Ovary (tissue), 9 donors: ENCODE data around the gene MYBPC2. TPM values are rescaled to one million over a fixed set of nuclear protein-coding genes. Genes with fewer than 3 reads are reported as not detected.

Experiments used
- DNase-seq, 5 donors: peaks; one replicate each; pipeline ENCODE4 v3.0.0-alpha.2; 2019 to 2020
- H3K27ac ChIP-seq, 2 donors: fragments of 200-600 bp; one replicate each; pipeline versions ENCODE4 v1.5.1 to v1.8.0; 2019 to 2022
- H3K27me3 ChIP-seq: fragments of 200-600 bp; one replicate; pipeline ENCODE4 v1.8.0; 2022
- H3K36me3 ChIP-seq: fragments of 200-600 bp; sonication (generic); one replicate; pipeline ENCODE4 v1.5.1; 2019
- H3K4me1 ChIP-seq: one replicate; pipeline ENCODE4 v1.8.1; 2013; ENCODE audit warnings: mild to moderate bottlenecking, moderate library complexity; ENCODE audit not compliant: insufficient read depth
- H3K4me3 ChIP-seq: fragments of 200-600 bp; sonication (generic); one replicate; pipeline ENCODE4 v1.5.1; 2017
- H3K9me3 ChIP-seq, 2 donors: fragments of 200-600 bp in 1 of 2; sonication (generic) in 1 of 2; one replicate each; pipeline versions ENCODE4 v1.5.1 to v1.8.1; 2013 to 2019; ENCODE audit warnings: mild to moderate bottlenecking in 1 of 2, moderate library complexity in 1 of 2
- CTCF ChIP-seq, 3 donors: fragments of 450-650 bp in 2 of 3; fragments of 200-600 bp in 1 of 3; IDR thresholded peaks; one replicate each; pipeline versions ENCODE4 v1.5.1 to v1.8.0; 2016 to 2022; ENCODE audit warnings: antibody characterized with exemption in 3 of 3, mild to moderate bottlenecking in 1 of 3
- EP300 ChIP-seq: sonication (generic); formaldehyde crosslinking; IDR thresholded peaks from one replicate; pipeline ENCODE4 v1.6.1; 2017; ENCODE audit warnings: antibody characterized with exemption
- POLR2A ChIP-seq: fragments of 450-650 bp; IDR thresholded peaks from one replicate; pipeline ENCODE4 v1.6.1; 2017; ENCODE audit warnings: antibody characterized with exemption, mild to moderate bottlenecking, moderate library complexity
- WGBS, 3 donors: extraction: QIAGEN DNeasy Blood & Tissue Kit in 1 of 3; methylation state at CpG; one replicate each; pipeline versions ENCODE4 v1.1.5 to v1.1.7; 2013 to 2017; 5-methylcytosine and 5-hydroxymethylcytosine counted together
- intact Hi-C, 4 donors: fragments of 100-400 bp; cut with DNase I; formaldehyde crosslinking; loops; one replicate each; pipeline versions ENCODE4 v1.11.0 to v1.15.1; 2022 to 2023
- polyA plus RNA-seq, 2 donors: library from polyadenylated mRNA; stranded (reverse); fragments of 200-250 nt in 1 of 2; fragments of 350-450 nt in 1 of 2; fragmentation: Illumina TruSeq in 1 of 2; extraction: RNeasy Lipid Tissue Mini Kit (QIAGEN cat#74804) in 1 of 2; gene quantifications; one replicate each; pipeline ENCODE4 v1.2.3, GENCODE V29; 2013 to 2014
- total RNA-seq, 7 donors: library from RNA; depleted of rRNA in 2 of 7; stranded (reverse); fragments of >200 nt in 2 of 7; fragmentation: NEBNext Ultra II Directional in 3 of 7; extraction: Animal tissue kit (Norgen Biotek cat#: 25700) in 3 of 7; gene quantifications; one replicate each; pipeline versions ENCODE4 v1.1.0 to v1.2.4, GENCODE V29; 2016 to 2023
- donor health status: DM: no; HTN: no; CAD: no; lungs with moderate emphysema.
- donor health status: DM: no; HTN: no; CAD: no.
- donor health status: Bipolar disorder and iron deficiency.
- donor health status: DM: yes; HTN: yes; CAD: no.
- donor health status: DM: no; HTN: no; CAD: no.
- donor health status: DM: yes; HTN: yes; CAD: no.

MYBPC2 gene
- total and polyA plus RNA-seq, 9 donors = 0.05 to 0.28 (median 0.10) TPM; not detected in 5

DNA sequence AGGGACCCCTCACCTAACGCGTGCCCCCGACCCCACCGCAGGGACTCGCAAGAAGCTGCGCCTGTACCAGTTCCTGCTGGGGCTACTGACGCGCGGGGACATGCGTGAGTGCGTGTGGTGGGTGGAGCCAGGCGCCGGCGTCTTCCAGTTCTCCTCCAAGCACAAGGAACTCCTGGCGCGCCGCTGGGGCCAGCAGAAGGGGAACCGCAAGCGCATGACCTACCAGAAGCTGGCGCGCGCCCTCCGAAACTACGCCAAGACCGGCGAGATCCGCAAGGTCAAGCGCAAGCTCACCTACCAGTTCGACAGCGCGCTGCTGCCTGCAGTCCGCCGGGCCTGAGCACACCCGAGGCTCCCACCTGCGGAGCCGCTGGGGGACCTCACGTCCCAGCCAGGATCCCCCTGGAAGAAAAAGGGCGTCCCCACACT lies 4.7 kb upstream of the MYBPC2 start:
- peaks cover 3% of the 10 kb centered on the region for H3K4me1 ChIP-seq
- no peak for TF ChIP-seq POLR2A
- TF ChIP-seq CTCF (IDR thresholded peaks at IDR 0.05) = no peak
- TF ChIP-seq EP300 = no peak
- peak; percentile 76 to 95 (median 83) for DNase-seq
- WGBS, 3 donors = 4 to 10% (median 8%) methylated on average over 36 to 38 of the region's 38 CpGs
- H3K4me3 ChIP-seq = no peak overlapping the region
- intact Hi-C loops = no loop called here
- no peak overlapping the region for H3K27ac ChIP-seq
- no peaks in the 10 kb centered on the region for H3K27me3 ChIP-seq
- H3K9me3 ChIP-seq = no peaks in the 10 kb centered on the region
- H3K36me3 ChIP-seq = no peaks in the 10 kb centered on the region

DNA sequence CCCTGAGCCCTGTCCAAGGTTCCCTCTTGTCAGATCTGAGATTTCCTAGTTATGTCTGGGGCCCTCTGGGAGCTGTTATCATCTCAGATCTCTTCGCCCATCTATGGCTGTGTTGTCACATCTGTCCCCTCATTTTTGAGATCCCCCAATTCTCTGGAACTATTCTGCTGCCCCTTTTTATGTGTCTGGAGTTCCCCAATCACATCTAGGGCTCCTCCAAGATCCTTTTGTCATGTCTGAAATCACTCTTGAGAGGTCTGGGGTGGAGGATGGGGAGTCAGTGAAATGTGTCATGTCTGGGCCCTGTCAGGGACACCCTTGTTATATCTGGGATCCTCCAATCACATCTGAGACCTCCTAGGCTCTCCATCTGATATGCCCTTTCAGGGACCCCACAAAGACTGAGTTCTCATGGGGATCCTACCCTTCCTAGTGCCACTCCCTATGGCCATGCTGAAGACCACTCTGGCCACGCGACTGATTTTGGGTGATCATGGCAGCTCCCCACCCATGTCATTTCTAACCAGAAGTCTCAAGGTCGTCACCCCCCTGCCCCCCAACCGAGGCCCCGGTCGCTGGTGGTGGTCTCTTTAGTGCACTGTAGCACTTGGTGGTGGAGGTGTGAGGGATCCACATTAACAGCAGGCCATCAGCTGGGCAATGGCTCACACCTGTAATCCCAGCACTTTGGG lies 3.8 kb upstream of the MYBPC2 start:
- TF ChIP-seq EP300 = no peak
- TF ChIP-seq POLR2A = no peak
- no peak for TF ChIP-seq CTCF (IDR thresholded peaks at IDR 0.05)
- intact Hi-C loops = no loop called here
- WGBS, 3 donors = 75 to 84% (median 77%) methylated on average over 7 of the region's 7 CpGs
- no peaks in the 10 kb centered on the region for H3K36me3 ChIP-seq
- no peaks in the 10 kb centered on the region for H3K27me3 ChIP-seq
- peaks cover 3% of the 10 kb centered on the region for H3K4me1 ChIP-seq
- DNase-seq = no peak
- H3K4me3 ChIP-seq = no peak overlapping the region
- H3K9me3 ChIP-seq = no peaks in the 10 kb centered on the region
- no peak overlapping the region for H3K27ac ChIP-seq

GRCh38 chr19:50430888-50431342 lies 1.8 kb upstream of the MYBPC2 start:
- WGBS, 3 donors = 35 to 36% (median 36%) methylated on average over 13 of the region's 13 CpGs
- H3K27me3 ChIP-seq = no peaks in the 10 kb centered on the region
- peak overlapping the region; percentile 40 for H3K4me3 ChIP-seq
- intact Hi-C loops = no loop called here
- no peak overlapping the region for H3K27ac ChIP-seq
- H3K4me1 ChIP-seq = peaks cover 3% of the 10 kb centered on the region
- no peaks in the 10 kb centered on the region for H3K9me3 ChIP-seq
- no peak for DNase-seq
- TF ChIP-seq EP300 (no peak), CTCF (IDR thresholded peaks at IDR 0.05) (no peak), POLR2A (no peak)
- H3K36me3 ChIP-seq = no peaks in the 10 kb centered on the region

DNA sequence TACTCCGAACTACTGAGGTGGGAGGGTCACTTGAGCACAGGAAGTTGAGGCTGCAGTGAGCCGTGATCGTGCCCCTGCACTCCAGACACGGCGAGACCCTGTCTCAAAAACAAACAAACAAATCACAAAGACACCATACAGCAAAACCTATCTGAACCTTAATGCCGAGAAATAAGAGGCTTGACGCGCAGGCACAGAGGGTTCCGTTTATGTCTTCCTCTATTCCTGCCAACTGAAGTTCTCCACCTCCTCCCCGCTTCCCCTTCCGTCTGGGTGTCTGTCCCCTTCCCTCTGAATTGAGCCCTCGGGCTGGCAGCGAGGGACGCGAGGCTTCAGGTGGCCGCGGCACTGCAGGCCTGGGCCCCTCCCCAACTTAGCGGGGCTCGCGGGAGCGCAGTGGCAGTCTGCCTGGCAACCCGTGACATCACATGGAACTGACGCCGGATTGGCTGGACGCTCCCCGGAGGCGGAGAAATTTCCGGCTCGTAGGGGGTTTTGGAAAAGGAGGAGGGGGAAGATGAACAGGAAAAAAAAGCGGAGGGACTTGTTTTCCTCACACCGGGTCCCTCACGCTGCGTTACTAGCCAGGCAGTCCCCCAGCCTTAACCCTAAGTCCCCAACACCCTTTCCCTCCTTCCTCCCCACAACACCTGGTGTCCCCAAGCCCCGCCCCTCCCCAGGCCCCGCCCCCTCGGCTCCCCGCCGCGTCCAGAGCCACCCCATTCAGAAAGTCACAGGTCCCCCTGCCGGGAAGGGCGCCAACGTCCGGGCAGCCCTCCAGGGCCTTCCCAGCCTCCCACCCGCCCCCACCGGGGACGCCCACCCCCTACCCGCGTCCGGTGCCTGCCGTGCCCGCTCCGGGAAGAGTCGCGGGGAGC lies 1.1 kb upstream of the MYBPC2 start:
- peak overlapping the region; percentile 40 for H3K4me3 ChIP-seq
- no peak for TF ChIP-seq EP300
- no peak for TF ChIP-seq CTCF (IDR thresholded peaks at IDR 0.05)
- no peak for TF ChIP-seq POLR2A
- H3K4me1 ChIP-seq = peaks cover 3% of the 10 kb centered on the region
- no peaks in the 10 kb centered on the region for H3K9me3 ChIP-seq
- WGBS, 3 donors = 1% methylated on average over 44 to 54 of the region's 54 CpGs
- no peaks in the 10 kb centered on the region for H3K36me3 ChIP-seq
- DNase-seq = peak; percentile 74 to 90 (median 84)
- intact Hi-C loops = no loop called here
- no peaks in the 10 kb centered on the region for H3K27me3 ChIP-seq
- H3K27ac ChIP-seq = no peak overlapping the region
